ENCODE measurements around the gene ZNRF1.

DNA sequence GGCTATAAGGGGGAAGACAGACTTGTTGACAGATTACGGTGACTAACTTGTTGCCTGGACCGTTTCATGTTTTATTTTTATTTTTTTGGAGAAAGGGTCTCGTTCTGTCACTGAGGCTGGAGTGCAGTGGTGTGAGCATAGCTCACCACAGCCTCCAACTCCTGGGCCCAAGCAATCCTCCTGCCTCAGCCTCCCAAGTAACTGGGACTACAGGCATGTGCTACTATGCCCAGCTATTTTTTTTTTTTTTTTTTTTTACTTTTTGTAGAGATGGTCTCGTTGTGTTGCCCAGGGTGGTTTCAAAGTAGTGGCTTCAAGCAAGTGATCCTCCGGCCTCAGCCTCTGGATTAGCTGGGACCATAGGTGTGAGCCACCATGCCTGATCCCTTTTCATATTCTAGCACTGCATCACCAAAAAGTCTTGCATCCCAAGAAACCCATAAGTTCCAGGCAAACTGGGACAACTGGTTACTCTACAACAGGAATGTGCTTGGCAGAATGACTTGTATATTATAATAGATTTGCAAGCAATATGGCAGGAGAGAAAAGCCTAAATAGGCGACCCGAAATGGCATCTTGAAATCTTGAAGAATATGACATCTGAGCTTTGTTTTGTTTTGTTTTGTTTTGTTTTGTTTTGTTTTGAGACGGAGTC is 11.7 kb upstream of the ZNRF1 start:
- TF ChIP-seq POLR2A (IDR thresholded peaks at IDR 0.05) (no peak), CTCF (IDR thresholded peaks at IDR 0.05) (no peak)

All from breast epithelium (tissue), 3 donors.